Right lobe of liver (tissue), 4 donors: ENCODE data around the gene OR14A16.

Experiments
- CTCF ChIP-seq, 4 donors: fragments of 200-600 bp in 3 of 4; fragments of 450-650 bp in 1 of 4; IDR thresholded peaks; one replicate each; pipeline versions ENCODE4 v1.5.1 to v1.8.0; 2016 to 2022; ENCODE audit warnings: antibody characterized with exemption in 4 of 4, mild to moderate bottlenecking in 2 of 4
- POLR2A ChIP-seq: fragments of 450-650 bp; IDR thresholded peaks from one replicate; pipeline ENCODE4 v1.6.1; 2017; ENCODE audit warnings: antibody characterized with exemption, mild to moderate bottlenecking
- donor health status: DM: no; HTN: no; CAD: no.
- donor health status: DM: no; HTN: no; CAD: no.
- donor health status: DM: no; HTN: yes; CAD: no.

- TF ChIP-seq CTCF (IDR thresholded peaks at IDR 0.05), result no peak
- no peak for TF ChIP-seq POLR2A
Measured at GRCh38 chr1:247769603-247770002, 54.3 kb downstream of the OR14A16 start.
